Prostate gland (tissue), 2 donors: Measurements from ENCODE around the gene IL21. TPM values are rescaled to one million over a fixed set of nuclear protein-coding genes. Genes with fewer than 3 reads are reported as not detected.

Source experiments
- DNase-seq: peaks from one replicate; pipeline ENCODE4 v3.0.0-alpha.2; 2019; ENCODE audit warnings: low spot score
- H3K27ac ChIP-seq, 2 donors: fragments of 200-600 bp; sonication (generic); 2 replicates each; pipeline ENCODE4 v1.5.1; 2017 to 2019
- H3K27me3 ChIP-seq: fragments of 200-600 bp; sonication (generic); replicated peaks from 2 replicates; pipeline ENCODE4 v1.5.1; 2019; ENCODE audit not compliant: insufficient read depth
- H3K36me3 ChIP-seq, 2 donors: fragments of 200-600 bp; sonication (generic); 1 replicate in 1 of 2; 2 replicates in 1 of 2; pipeline versions ENCODE4 v1.5.1 to v1.8.1; 2017 to 2019
- H3K4me1 ChIP-seq: fragments of 200-600 bp; sonication (generic); replicated peaks from 2 replicates; pipeline ENCODE4 v1.5.1; 2019
- H3K4me3 ChIP-seq, 2 donors: fragments of 200-600 bp; sonication (generic); 2 replicates each; pipeline ENCODE4 v1.5.1; 2017 to 2019
- H3K9me3 ChIP-seq: fragments of 200-600 bp; sonication (generic); 2 replicates; pipeline ENCODE4 v1.5.1; 2017
- CTCF ChIP-seq, 4 experiments: fragments of 200-600 bp in 2 of 4; fragments of 450-650 bp in 2 of 4; sonication (generic) in 2 of 4; IDR thresholded peaks; 1 replicate in 3 of 4; 2 replicates in 1 of 4; pipeline ENCODE4 v1.5.1; 2016 to 2019; ENCODE audit warnings: antibody characterized with exemption in 4 of 4, mild to moderate bottlenecking in 2 of 4, moderate library complexity in 2 of 4
- POLR2A ChIP-seq: fragments of 450-650 bp; IDR thresholded peaks from one replicate; pipeline ENCODE4 v1.6.1; 2016; ENCODE audit warnings: antibody characterized with exemption, mild to moderate bottlenecking
- POLR2AphosphoS5 ChIP-seq: sonication (generic); formaldehyde crosslinking; IDR thresholded peaks from one replicate; pipeline ENCODE4 v1.6.1; 2017; ENCODE audit warnings: antibody characterized with exemption
- WGBS: methylation state at CpG from one replicate; pipeline ENCODE4 v1.1.5; 2018; 5-methylcytosine and 5-hydroxymethylcytosine counted together
- intact Hi-C: fragments of 100-400 bp; cut with DNase I; formaldehyde crosslinking; loops from one replicate; pipeline ENCODE4 v1.14.2; 2022
- total RNA-seq, 2 donors: library from RNA; depleted of rRNA; stranded (reverse); fragments of >200 nt; gene quantifications; one replicate each; pipeline ENCODE4 v1.1.0, GENCODE V29; 2016

The IL21 gene
- total RNA-seq, result not detected

- H3K27ac ChIP-seq, result no peak within 1 kb of the TSS
- intact Hi-C loops, result no loop called here
- no peak within 1 kb of the TSS for H3K4me3 ChIP-seq
- DNase-seq, result no peak
- no peaks in the 10 kb centered on the region for H3K27me3 ChIP-seq
- WGBS, result 68% methylated on average over 4 of the region's 4 CpGs
- no peaks in the 10 kb centered on the region for H3K36me3 ChIP-seq
- TF ChIP-seq CTCF (IDR thresholded peaks at IDR 0.05) (no peak), POLR2A (no peak), POLR2AphosphoS5 (no peak)
- no peaks in the 10 kb centered on the region for H3K9me3 ChIP-seq
- H3K4me1 ChIP-seq, result no peaks in the 10 kb centered on the region
Observed at GRCh38 chr4:122621016-122621507, at the start of gene IL21. TSS of gene IL21 (minus strand) at chr4:122621066. CDS start at chr4:122621011, 55 bp downstream.

GRCh38 chr4:122669911-122670738 is 49.3 kb upstream of the IL21 start:
- DNase-seq, result no peak
- intact Hi-C loops, result no loop called here
- WGBS, result 81% methylated on average over 33 of the region's 33 CpGs

GRCh38 chr4:122668241-122668640 is 47.4 kb upstream of the IL21 start:
- DNase-seq, result no peak
- intact Hi-C loops, result no loop called here

More at GRCh38 chr4:122669911-122670738, 49.3 kb upstream of the IL21 start:
- no peak overlapping the region for H3K27ac ChIP-seq
- no peaks in the 10 kb centered on the region for H3K36me3 ChIP-seq
- no peaks in the 10 kb centered on the region for H3K4me1 ChIP-seq
- no peak overlapping the region for H3K4me3 ChIP-seq
- TF ChIP-seq POLR2A (no peak), CTCF (IDR thresholded peaks at IDR 0.05) (no peak), POLR2AphosphoS5 (no peak)
- no peaks in the 10 kb centered on the region for H3K27me3 ChIP-seq
- H3K9me3 ChIP-seq, result no peaks in the 10 kb centered on the region

DNA sequence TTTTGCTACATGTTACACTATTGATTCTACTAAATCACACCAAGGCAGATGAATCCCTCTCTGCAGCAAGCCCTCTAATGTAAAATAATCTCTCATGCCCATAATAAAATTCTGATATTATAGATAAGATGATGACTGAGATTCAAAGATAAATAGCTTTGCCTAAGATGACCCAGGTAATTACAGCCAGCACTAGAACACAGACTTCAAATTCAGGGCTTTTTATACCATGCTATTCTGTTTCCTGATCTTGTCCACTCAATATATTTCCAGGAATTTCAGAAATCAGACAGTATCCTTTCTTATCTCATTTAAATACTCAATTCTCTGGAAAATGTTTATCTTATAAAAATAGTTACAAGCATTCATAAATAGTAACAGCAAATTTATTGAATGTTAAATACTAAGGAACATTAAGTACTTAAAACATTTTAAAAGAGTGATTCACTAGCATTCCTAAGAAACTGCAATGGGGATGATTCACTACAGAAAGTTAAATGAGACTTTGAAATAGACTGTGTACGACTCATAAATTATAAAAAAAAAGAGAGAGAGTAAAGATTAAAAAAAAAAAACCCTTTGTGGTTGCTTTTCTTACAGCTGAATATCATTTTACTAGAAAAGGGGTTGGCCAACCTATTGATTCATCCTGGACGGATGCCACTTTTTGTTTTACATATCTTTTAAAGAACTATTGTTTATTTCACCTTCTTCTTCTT is 45.8 kb upstream of the IL21 start:
- Histone ChIP-seq H3K36me3 (no peaks in the 10 kb centered on the region), H3K4me3 (no peak overlapping the region), H3K9me3 (no peaks in the 10 kb centered on the region), H3K27ac (no peak overlapping the region), H3K27me3 (no peaks in the 10 kb centered on the region), H3K4me1 (no peaks in the 10 kb centered on the region)
- TF ChIP-seq POLR2AphosphoS5, result peak; percentile 25
- no peak for TF ChIP-seq POLR2A
- intact Hi-C loops, result no loop called here
- 6% methylated on average over 2 of the region's 2 CpGs for WGBS
- no peak for DNase-seq

More at GRCh38 chr4:122668241-122668640, 47.4 kb upstream of the IL21 start:
- WGBS, result 89% methylated on average over 4 of the region's 4 CpGs
- H3K27ac ChIP-seq, result no peak overlapping the region
- no peak overlapping the region for H3K4me3 ChIP-seq
- H3K27me3 ChIP-seq, result no peaks in the 10 kb centered on the region
- no peak for TF ChIP-seq POLR2A
- no peak for TF ChIP-seq CTCF (IDR thresholded peaks at IDR 0.05)
- no peak for TF ChIP-seq POLR2AphosphoS5
- no peaks in the 10 kb centered on the region for H3K36me3 ChIP-seq
- no peaks in the 10 kb centered on the region for H3K9me3 ChIP-seq
- H3K4me1 ChIP-seq, result no peaks in the 10 kb centered on the region

DNA sequence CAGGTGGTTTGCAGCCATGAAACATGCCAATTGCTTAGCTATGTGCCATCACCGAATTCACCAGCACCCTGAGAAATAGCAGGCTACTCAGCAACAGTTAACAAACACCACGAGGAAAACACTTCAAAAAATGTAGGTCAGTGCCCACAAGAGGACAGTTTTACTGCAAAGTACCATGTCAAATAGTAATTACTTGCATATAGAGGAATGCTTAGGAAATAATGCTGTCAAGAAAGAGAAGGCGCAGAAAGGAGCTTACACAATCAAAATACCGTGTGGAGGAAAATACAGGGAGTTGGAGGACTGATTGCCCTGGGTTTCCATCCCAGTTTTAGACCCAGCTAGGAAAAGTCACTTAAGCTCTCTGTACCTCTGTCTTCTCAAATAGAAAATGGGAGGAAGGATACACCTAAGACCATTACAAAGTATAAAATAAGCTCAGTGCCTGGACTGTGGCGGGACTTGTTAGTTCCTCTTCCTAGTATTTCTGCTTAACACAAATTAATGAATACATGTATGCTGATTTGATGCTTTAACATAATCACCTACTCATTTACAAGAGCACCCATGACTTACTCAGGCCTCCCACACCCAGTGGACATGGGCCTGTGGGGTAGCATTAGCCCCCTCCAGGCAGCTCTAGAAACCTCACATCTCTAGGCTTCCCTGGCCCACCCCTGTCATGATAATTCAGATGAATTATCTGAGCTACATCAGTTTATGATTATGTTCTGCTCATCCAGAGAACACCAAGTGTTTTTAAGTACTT is 44.5 kb upstream of the IL21 start:
- no peak overlapping the region for H3K4me3 ChIP-seq
- TF ChIP-seq POLR2AphosphoS5 (no peak), POLR2A (no peak), CTCF (IDR thresholded peaks at IDR 0.05) (no peak)
- intact Hi-C loops, result no loop called here
- 72% methylated on average over 5 of the region's 5 CpGs for WGBS
- DNase-seq, result no peak
- H3K27me3 ChIP-seq, result no peaks in the 10 kb centered on the region
- H3K36me3 ChIP-seq, result no peaks in the 10 kb centered on the region
- no peak overlapping the region for H3K27ac ChIP-seq
- no peaks in the 10 kb centered on the region for H3K9me3 ChIP-seq
- no peaks in the 10 kb centered on the region for H3K4me1 ChIP-seq
